Measurements from ENCODE around the gene CCDC69.
A peak's percentile ranks its signal among the peaks of the same experiment; 100 is the strongest.
"Not testable (repeated sequence)": the region's sequence is repeated elsewhere in the genome, so short reads cannot be mapped to it uniquely, and the experiment has no call there.

The CCDC69 gene

DNA sequence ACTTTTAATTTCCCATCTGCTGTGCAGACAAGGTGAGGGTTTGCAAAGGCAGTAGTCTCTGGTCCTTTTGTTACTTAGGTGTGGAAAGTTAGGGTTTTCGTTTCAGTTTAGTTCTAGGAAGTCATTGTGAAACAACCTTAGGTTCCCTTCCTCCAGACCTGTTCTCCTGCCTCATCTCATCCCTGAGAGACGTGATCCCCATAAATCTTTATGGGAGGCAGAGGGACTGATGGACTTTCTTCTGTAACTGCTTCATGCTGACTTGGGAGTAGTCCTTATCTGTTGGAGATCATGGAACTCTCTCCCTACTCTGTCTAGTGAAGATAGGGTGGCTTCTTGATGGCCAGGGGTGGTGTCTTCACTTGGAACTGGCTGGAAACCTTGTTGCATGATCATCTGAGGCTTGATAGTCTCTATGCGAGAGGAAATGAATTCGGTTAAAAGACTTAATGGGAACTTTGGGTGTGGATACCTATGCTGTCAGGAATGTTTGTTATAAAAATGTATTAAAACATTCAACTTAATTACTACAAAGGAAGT, 21.9 kb upstream of the CCDC69 start:
- DNase-seq (ENCODE audit: low read depth in 3 of 3), result no peak

DNA sequence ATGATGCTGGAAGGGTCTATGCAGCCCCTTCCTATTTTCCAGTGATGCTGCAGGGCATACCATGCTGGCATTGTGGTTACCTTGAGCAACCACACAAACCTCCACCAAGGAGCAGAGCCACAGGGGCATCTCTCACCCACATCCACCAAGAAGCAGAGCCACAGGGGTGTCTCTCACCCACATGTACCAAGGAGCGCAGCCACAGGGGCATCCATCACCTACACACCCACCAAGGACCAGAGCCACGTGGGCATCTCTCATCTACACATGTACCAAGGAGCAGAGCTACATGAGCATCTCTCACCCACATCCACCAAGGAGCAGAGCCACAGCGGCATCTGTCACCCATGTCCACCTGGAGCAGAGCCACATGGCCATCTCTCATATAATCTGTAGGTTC, 20.3 kb upstream of the CCDC69 start:
- DNase-seq (ENCODE audit: low read depth in 3 of 3), result no peak

DNA sequence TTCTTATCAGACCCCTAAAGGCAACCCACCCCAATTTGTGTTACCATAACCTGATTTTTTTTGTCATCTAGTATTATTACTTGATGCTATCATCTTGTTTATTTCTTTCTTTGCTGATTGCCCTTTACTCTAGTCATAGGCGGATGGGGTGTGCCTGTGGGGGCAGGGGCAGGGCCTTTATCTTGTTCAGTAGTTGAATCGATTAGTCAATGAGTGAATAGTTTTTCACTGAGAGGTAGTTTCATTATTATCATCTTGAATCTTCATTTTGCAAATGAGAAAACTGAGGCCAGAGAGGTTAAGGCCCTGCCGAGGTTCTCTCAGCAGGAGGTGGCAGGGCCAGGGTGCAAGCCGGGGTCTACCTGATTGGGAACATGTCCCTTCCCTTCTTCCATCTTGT, 19.7 kb upstream of the CCDC69 start:
- DNase-seq (ENCODE audit: low read depth in 3 of 3), result no peak

DNA sequence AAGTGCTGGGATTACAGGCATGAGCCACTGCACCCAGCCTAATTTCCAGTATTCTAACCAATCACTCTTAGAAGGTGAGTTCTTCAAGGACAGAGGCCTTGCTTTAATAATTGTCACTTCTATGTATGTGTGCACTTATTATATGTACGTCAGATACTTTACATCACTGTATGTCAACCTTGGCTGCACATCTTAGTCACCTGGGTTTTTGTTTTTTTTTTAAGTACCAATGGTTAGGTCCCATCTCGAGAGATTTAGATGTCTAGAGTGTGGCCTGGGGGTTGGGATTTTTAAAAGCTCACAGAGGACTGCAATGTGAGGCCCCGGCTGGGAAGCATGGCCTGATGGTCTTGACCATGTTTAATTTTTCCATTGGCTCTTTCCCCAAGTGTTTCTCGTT, 19.2 kb upstream of the CCDC69 start:
- no peak for DNase-seq (ENCODE audit: low read depth in 3 of 3)

DNA sequence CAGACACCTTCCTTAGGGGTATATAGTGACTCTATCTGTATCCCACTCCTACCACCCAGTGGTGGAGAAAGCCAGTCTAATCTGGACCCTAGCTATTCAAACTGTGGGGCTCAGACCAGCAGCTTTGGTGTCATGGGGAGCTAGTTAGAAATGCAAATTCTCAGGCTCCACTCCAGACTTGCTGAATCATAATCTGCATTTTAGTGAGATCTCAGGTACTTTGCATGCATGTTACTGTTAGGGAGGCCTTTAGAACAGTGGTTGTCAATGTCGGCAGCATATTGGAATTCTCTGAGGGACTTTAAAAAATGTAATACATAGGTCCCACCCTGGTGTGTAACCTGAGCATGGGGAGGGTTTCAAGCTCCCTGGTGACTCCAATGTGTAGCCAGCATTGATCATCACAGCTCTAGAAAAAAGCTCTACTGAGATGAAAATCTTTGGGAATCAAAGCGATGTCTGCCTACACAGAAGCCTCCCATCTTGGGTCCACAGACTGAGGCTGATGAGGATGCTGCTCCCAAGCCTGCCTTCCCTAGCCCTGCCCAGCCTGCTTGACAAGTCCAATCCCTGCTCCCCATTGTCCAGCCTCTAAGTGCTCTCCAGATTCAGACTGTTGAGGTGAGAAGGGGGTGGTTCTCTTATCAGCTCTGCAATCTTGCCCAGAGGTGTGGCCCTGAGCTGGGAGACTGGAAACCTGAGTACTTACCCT, 17.2 kb upstream of the CCDC69 start:
- no peak for DNase-seq (ENCODE audit: low read depth in 3 of 3)

DNA sequence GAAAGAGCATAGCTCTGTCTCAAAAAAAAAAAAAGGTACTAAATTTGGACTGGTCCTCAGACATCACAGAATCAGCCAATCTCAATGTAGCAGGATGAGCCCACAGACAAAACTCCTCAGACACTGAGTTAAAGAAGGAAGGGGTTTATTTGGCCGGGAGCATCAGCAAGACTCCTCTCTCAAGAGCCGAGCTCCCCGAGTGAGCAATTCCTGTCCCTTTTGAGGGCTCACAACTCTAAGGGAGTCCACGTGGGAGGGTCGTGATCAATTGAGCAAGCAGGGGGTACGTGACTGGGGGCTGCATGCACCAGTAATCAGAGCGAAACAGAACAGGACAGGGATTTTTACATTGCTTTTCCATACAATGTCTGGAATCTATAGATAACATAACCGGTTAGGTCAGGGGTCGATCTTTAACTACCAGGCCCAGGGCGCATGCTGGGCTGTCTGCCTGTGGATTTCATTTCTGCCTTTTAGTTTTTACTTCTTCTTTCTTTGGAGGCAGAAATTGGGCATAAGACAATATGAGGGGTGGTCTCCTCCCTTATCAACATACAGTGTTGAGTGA, 16.5 kb upstream of the CCDC69 start:
- DNase-seq (ENCODE audit: low read depth in 3 of 3), result not testable (repeated sequence)

DNA sequence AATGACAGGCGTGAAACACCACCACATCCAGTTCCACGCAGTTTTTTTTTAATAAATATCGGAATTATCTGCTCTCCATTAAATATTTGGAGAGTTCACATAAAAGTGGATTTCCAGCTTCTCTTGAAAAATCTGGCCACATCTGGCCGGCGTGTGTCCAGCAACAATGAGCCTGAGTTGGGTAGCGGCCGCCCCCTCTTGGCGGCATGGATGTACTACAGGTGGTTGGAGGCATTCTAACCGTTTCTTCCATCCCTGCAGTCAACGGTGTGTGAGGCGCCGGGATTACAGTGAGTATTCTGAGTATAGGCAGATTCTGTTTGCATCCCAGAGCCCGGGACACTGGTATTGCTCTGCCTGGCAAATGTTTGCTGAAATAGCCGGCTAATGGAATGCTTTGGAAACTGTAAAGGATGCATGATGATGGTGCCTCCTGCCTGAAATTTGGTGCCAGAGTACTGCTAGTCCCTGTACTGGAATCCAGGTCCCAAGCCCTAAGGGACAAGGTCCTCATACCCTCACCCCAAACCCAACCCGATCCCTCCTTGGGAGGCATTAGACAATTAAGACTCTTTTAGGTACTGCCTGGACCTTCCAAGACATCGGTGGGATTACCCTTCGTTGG, 15.5 kb upstream of the CCDC69 start:
- peak in 1 of 3 experiments; percentile 63 for DNase-seq (ENCODE audit: low read depth in 3 of 3)

DNA sequence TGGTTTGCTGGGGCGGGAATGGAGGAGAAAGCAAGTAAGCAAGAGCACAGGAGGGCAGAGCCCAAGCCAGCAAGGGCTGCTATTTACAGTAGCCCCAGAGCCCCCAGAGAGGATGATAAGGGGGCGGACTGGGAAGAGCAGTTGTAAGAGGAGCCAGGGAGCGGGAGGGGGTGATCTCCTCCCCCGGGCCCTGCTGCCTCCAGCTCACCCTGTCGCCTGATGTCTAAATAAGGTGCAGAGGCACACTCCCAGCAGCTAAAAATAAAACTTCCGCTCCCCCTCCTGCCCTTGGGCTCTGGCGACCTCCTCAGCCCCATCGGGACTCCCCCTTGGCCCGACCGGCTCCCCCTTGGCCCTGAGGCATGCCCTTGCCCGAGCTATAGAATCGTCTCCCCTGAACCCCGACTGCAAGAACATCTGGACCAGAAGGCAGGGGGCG, 14.4 kb upstream of the CCDC69 start:
- no peak for DNase-seq (ENCODE audit: low read depth in 3 of 3)

DNA sequence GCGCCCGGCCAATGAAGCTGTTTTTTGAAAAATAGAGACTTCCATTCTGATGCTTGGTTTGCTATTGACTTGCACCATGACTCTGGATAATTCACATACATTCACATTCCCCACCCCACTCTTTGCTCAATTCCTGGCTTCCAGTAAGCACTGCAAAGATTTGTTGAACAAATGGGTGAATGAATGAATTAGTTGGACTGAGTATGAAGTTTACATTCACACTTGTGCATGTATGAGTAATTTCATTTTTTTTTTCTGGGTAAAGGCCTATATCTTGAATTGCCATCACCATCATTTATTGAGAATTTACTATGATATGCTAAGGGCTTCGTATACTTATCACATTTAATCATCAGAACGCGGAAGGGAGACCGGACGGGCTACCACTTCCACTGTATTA, 13.8 kb upstream of the CCDC69 start:
- no peak for DNase-seq (ENCODE audit: low read depth in 3 of 3)

DNA sequence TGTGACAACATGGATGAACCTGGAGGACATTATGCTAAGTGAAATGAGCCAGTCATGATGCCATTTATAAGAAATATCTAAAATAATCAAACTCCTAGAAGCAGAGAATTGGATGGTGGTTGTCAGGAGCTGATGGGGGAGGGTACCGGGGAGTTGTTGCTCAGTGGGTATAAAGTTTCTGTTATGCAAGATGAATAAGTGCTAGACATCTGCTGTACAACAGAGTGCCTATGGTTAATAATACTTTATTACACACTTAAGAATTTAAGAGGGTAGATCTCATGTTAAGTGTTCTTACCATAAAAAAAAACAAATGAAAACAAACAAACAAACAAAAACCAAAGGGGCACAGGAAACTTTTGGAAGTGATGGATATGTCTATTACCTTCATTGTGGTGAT, 13.0 kb upstream of the CCDC69 start:
- DNase-seq (ENCODE audit: low read depth in 3 of 3), result no peak

DNA sequence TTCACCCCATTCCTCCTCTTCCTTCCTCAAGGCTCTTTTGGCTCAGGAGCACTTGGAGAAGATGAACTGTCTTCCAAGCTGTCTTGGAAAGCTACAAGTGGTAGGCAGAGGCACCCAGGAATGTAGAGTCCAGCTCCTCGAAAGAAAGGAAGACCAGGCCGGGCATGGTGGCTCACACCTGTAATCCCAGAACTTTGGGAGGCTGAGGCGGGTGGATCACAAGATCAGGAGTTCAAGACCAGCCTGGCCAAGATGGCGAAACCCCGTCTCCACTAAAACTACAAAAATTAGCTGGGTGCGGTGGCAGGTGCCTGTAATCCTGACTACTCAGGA, 11.3 kb upstream of the CCDC69 start:
- not testable (repeated sequence) for DNase-seq (ENCODE audit: low read depth in 3 of 3)

DNA sequence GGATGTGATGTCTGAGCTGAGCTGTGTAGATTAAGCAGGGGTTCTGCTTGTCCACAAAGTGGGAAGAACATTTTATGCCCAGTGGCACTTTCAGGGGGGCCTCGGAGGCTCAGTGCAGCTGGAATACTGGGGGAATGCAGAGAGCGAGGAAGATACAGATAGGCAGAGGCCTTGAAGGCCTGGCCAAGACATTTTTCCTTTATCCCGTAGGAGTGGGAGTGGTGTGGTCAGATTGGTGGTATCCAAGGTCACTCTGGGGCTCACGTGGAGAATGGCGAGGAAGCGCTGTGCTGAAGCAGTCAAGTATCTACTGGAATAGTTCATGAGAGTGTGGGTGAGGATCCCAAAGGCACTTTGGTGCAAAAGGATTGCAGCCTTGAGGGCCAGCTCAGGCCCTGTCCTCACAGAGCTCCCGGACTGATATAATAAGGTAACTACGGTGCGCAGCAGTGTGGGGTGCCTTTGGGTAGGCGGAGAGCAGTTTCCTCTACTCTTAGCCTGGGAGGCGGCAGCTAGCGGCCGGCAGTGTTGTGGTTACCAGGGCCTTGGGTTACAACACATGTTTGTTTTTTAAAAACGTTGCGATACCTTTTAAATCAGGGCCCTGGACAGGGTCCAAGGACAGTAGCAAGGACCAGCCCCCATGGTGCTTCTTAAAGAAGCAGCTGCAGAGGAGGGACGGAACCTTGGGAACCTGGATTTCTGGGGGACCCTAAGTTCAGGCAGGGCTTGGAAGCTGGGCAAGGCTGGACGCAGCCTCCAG, 10.8 kb upstream of the CCDC69 start:
- no peak for DNase-seq (ENCODE audit: low read depth in 3 of 3)

DNA sequence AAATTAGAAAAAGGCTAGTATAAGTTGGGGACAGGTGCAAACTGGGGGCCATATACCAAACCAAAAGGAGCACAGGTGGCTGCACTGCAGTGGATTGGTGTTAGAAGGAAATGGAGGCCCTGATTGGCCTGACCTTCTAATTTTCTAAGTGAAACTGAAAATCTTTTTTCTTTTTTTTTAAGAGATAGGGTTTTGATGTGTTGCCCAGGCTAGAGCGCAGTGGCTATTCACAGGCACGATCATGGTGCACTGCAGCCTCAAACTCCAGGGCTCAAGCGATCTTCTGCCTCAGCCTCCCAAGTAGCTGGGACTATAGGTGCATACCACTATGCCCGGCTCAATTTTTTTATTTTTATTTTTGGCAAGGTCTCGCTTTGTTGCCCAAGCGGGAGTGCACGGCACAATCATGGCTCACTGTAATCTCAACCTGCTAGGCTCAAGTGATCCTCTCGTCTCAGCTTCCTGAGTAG, 9.8 kb upstream of the CCDC69 start:
- no peak for DNase-seq (ENCODE audit: low read depth in 3 of 3)

DNA sequence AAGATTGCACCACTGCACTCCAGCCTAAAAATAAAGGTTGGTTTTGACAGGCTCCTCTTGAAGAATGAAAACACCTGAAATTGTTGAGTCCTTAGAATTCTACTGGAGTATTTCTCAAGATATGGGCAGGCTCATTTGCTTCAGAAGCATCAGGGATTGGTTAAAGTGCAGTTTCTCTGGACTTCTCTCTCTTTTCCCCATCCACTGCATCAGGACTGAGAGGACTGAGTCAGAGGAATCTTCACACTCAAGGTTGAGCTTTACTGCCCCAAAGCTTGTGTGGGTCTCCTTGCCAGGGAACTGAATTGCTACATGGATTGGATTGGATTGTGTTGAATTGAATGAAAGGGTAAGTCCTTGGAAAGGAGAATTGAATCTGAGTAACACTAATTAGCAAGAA, 7.5 kb upstream of the CCDC69 start:
- no peak for DNase-seq (ENCODE audit: low read depth in 3 of 3)

DNA sequence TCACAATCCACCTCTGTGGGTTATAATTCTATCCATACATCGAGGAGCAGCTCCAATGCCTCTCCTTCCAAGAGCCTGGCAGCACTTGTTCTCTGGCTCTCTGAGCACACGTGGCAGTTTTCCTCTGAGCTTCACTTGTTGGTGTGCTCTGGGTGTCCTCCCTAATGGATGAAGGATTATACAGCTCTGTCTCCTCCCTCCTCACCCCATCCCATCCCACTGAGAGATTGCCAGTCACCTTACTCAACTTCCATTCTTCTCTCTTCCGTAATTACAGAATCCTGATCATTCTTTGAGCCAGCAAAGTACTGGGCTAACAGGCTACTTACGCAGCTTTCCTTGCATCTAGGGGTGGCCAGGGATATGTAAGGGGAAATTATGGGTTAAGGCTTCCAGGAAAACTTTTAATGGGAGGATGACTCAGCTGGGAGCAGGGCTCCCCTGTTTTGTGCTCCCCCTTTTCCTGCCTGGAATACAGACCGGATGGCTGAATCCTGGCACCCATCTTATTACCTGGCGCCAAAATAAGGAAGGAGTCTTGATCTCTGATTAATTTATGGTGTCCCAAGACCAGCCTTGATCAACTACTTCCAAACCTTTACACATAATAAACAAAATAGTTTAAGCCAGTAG, 6.3 kb upstream of the CCDC69 start:
- DNase-seq (ENCODE audit: low read depth in 3 of 3), result no peak

DNA sequence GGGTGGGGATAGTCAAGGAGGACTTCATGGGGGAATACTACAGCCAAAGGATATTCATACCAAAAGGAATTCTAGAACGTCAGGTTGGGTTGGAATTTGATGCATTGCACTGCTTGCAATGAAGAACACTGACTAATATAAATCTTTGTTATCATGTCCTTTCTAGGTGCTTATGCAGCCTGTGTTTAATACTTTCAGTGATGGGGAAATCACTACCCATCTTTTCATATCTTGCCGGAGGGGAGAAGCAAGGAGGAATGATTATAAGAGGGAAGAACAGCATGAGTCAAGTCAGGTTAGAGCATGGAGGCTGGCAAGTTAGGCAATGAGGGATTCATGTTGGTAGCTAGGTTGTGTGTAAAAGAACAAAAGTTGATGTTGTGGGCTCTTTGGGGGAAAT, 5.1 kb upstream of the CCDC69 start:
- no peak for DNase-seq (ENCODE audit: low read depth in 3 of 3)

DNA sequence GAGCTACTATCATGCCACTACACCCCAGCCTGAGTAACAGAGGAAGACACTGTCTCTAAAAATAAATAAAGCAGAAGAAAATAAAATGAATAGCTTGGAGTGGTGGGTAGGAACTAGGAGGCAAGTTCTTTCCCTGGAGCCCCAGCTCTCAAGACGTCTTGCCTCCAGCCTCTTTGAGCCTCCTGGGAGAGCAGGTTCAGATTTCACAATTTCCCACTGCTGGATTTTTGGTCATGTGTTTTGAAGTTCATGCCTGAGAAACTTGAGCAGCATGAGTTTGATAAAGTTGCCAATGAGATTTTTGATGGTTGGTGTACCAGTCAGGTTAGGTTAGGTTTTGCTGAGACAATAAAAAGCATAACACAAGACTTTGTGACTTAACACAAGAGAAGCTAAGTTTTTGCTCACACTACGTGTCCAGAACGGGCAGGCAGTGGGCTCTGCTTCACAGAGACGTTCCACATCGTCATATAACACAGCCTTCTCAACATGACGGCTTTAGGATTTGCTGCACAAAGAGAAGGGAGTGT, 4.1 kb upstream of the CCDC69 start:
- DNase-seq (ENCODE audit: low read depth in 3 of 3), result no peak

DNA sequence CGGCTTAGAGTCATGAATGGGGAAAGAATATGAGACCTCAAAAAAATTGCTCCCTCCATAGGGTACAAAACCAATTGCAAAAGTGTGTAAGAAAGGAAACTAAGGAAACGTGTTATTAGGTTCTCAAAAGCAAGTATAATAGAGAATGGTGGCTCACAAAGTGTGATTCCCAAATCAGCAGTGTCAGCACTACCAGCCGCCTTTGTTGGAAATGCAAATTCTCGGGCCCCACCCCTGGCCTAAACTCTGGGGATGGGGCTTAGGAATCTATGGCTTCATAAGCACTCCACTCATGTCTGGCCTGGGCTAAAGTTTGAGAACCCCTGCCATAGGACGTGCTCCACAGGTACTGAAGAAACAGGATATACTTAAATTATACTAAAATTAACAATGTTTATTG, 1.6 kb upstream of the CCDC69 start:
- DNase-seq (ENCODE audit: low read depth in 3 of 3), result no peak

DNA sequence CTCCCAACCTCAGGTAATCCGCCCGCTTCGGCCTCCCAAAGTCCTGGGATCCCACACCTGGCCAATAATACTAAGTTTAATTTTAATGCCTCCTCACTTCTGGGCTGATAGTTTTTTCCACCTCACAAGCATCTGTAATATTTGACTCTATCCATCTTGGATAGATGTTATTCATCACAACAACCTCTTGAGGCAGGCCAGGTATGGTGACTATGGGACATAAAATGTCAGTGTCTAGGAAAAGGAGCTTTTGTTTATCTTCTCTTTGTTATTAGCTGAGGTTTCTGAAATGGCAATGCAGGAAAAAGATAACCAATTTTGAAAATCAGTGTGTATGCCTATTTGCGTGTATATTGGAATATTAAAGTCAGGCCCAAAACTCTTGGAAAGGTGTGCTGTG, 1.2 kb upstream of the CCDC69 start:
- DNase-seq (ENCODE audit: low read depth in 3 of 3), result no peak

DNA sequence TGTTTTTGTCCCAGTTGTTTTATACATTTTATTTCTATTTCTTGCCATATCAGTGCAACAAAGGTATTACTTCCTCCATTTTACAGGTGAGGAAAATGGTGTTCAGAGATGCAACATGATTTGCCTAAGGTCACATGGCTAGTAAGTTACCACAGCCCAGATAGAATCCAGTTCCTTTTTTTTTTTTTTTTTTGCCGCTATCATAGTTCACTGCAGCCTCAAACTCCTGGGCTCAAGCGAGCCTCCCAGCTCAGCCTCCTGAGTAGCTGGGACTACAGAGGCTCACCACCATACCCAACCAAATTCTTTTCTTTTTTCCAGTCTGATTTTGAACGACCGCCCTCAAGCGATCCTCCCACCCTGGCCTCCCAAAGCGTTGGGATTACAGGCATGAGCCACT, 480 bp upstream of the CCDC69 start:
- no peak for DNase-seq (ENCODE audit: low read depth in 3 of 3)

DNA sequence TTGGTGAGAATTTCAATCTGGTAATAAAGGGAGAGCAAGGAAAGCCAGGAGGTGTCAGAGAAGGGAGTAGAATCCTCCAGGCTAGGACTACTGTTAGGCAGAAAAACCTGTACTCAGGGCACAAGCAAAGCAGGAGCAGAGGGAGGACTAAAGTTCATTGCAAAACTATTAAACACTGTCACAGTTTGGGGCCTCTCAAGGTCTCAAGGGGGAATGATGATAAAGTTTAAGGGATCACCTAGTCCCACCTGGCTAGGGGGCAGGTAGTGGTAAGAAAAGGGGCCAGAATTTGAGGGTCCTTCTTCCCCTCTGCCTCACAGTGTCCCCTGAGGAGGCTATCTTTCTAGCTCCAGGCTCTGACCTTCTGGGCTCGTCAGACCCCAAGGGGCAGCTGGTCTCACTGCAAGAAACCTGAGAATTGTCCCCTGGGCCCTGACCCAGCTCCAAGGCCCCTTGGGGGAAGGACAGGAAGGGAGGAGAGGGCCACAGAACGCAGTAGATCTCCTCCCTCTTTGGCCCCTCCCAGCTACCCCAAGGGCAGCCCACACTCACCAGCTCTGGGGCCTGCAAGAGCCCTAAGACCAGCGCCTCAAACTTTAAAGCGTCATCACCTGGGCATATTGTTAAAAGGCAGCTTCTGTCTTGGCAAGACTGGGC, 974 bp downstream of the CCDC69 start:
- peak in 1 of 3 experiments; percentile 45 for DNase-seq (ENCODE audit: low read depth in 3 of 3)

All from stimulated activated CD4-positive, alpha-beta T cell treated with anti-CD3 and anti-CD28 coated beads, TNF-alpha, amount 100 ng/mL, for 24 hours (primary cell).